SK-N-DZ (cell line): ENCODE data around the gene STK32C.

Source experiments
- DNase-seq: peaks from one replicate; pipeline ENCODE4 v3.0.0-alpha.2; 2015; ENCODE audit warnings: low spot score

STK32C gene

DNA sequence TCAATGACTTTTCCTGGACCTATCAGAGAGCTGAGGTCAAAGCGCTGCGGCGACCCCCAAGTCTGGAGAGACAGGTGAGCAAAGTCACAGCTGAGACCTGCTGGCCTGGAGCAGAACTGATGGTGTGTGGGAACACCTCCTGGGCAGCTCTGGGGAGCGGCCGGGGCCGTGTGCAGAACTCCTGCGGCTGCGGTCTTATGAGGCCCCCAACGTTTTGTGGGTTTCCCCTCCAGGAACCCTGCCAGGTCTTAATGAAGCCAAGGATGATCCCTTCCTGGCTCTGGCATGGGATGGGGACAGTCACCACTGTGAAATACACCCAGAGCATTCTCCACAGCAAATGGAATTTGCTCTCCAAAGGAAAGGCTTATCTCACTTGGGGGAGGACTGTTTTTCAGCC, 94.9 kb downstream of the STK32C start:
- no peak for DNase-seq

DNA sequence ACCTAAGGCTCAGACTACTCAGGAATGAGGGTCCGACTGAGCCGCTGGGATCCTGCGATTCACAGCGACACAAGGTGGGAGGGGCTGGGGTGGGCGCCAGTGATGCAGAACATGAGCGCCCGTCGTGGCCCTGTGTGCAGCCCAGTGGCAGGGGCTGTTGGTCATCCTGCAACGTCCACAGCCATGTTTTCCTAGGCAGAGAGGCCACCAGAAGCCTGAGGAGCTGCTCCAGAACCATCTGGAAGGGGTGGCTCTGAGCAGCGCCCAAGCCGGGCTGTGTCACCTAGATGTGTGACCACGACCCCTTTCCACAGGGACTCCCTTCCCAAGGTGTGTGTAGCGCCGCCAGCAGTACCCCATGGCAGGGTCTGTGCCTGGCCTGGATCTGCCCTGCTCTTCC, 96.5 kb downstream of the STK32C start:
- no peak for DNase-seq

DNA sequence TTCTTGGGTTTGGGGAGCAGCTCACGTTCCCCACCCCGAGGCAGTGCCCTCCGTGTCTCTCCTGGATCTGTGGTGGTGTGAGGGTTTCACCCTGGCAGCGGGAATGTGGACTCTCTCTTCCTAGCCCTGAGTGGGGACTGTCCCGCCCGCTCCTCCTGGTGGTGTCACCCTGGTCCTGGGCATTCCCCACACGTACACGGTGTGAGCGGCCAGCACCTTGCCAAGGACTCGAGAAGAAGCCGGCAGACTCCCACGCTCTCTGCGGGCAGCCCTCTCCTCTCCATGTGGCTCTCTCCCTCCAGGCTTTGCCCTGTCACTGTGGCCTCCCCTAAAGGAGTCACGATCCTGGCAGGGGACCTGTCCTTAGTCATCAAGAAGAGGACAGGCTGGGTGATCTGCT, 97.0 kb downstream of the STK32C start:
- no peak for DNase-seq

DNA sequence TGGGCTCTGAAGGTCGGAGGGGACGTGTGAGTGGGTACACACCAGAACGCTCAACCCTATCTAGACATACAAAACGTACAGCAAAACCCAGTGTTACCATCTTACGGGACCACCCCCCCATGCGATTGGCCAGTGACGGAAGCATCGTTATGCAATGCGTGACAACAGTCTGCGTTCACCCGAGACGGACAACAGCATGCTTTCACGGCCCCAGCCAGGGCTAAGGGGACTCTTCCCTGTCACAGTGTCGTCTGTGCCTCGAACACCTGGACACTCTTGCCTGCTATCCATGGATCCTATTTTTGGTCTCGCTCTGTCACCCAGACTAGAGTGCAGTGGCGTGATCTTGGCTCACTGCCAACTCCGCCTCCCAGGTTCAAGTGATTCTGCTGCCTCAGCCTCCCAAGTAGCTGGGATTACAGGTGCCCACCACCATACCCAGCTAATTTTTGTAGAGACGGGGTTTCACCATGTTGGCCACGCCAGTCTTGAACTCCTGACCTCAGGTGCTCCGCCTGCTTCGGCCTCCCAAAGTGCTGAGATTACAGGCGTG, 97.7 kb downstream of the STK32C start:
- DNase-seq: no peak

DNA sequence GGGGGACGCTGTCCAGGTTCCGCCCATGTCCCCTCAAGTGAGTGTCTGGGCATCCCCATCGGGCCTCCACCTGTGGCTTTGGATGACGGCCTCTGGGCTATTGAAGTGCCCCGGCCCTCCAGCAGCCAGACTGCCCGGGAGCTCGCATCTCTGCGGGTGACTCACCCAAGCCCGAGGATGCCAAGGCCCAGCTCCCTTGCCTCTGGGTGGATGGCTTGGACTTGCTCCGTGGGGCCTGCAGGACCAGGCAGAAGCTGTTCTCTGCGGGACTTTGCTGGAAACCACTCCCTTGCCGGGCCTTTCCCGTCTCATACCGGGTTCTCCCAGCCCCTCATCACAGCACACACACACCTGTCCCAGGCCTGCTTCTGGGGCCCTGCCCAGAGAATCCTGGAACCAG, 98.6 kb downstream of the STK32C start:
- DNase-seq: no peak

DNA sequence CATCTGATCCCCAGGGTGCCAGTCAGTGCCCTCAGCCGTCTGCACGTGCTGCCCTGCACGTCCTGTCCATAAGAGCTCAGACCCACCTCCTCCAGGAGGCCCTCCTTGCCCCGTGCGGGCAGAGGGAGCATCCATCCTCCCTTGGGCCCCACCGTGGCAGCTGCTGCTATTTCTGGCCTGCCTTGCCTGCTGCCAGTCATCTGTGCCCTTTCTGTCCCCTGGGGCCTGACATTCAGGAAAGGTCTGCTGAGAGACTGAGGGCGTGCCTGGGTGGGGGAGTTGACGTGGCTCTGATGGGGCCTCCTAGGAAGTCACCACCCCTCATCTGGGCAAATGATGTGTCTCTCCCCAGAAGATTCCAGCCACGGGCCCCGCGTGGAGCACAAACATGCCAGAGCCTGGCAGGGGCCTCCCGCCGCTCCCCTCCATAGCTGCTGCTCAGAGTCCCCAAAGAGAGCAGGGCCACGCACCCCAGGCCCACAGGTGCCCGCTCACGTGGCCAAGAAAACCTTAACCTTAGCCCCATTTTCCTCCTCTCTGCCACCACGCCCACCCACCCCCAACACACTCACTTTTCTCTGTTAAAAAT, 99.2 kb downstream of the STK32C start:
- DNase-seq: no peak

DNA sequence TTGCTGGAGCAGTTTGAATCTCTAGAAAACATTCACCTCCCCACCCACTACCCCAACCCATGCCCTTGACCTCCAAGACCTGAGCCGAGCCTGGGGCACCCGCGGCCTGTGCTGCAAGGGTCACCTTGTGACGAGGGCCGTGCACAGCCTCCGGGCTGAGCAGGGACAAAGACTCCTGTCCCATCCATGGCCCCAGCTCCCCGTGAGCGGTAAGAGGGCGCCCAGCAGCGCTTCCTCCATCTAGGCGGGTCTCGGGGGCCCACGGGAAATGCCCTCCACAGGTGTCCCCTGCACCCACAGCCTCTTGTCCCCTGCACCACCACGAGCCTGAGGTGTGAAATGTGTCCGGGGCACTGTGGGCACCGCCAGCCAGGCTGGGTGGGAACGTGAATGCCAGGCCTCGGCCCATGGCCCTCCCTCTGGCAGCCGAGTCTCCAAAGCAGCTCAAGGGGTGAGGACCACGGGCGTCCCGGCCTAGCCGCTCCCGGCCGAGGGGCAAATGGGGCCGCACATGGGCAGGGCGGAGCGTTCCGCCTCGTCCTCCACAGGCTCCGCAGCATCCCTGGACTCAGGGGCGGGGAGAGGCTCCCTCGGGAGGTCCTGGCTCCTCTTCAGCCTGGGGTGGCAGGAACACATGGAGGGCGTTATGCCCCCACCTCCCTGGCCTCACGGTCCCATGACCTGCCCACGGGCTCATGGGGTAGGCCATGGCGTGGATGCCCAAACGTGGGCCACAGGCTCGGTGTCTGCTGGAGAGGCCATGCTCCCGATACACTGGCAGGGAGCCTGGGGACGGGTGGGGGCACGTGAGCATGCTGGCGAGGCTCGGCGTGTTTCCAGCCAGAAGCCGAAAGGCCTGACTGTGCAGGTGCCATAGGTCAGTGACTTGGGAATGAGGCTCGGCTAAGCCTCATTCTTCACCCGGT, 100.0 kb downstream of the STK32C start:
- no peak for DNase-seq

DNA sequence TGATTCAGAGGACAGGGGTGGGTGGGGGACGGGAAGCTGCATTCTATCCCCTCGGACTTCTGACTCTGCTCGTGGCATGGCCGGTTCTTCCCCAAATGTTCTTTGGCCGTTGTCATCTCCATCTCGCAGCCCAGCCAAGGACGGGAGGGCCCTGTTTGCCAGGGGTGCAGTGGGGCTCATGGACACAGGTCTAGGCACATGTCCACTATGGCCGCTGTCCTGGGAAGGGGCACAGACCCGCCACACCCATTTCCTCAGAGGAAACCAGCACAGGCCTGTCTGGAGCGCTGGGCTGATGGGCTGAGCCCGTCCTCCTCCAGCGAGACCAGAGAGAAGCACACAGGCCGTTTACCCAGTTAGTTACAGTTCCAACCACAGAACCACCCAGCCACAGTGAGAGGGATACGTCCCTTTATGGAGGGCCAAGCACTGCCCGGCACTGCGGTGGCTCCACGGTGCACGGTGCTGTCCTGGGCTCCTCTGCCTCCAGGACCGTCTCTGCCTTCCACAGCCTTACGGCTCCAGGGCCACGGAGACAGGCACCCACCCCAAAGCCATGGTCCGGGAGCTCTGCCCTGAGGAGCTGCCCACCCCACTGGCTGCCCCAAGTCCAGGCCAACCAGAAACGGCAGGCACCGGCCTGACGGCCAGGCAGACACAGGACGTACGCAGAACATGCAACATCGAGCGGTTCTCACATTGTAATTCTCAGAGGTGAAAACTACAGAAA, 100.8 kb downstream of the STK32C start:
- DNase-seq: no peak

DNA sequence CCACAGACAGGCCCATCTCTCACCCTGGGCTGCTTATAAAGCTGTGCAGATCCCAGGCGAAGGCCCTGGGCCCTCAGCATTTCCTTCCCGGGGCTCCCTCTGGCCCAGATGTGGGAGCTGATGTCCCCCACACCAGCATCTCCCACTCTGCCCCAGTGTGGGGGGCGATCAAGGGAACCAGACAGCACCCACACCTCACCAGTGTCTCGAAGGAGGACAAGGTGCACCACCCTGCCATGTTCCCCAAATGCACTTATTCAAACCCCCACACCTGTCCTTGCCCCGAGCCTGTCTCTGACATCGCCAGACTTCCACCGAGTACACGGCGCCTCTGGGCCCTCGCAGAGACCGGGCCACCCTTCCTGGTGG, 101.4 kb downstream of the STK32C start:
- DNase-seq: no peak

DNA sequence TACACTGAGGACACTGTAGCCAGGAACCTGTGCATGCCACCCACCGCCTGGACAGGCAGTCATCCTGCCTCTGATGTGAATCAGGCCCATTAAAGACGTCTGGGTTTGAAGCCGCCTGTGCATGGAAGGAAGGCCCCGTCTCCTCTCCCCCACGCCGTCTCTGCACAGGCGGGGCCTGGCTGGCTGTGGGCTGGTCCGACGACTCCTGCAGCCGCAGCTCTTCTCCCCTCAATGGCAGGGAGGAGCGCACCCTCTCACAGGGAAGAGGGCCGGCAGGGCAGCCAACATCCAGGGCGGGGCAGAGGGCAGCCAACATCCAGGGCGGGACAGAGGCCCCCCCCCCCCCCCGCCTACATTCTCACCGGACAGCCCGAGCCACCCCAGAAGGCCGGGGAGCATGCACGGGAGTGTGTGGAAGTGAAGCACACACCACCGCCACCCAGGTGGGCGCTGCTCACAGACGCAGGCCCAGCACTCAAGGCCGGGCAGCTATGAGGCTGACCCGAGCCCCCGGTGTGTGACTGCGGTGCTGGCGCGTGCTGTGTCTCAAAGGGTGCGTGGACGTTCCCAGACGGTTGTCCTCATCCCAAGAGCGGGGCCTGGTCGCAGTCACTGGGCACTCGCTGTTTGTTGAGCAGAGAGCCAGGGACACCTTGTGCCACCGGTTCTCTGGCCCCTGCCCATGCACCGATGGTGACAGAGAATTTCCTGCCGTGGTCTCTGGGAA, 101.9 kb downstream of the STK32C start:
- DNase-seq: peak; percentile 64

DNA sequence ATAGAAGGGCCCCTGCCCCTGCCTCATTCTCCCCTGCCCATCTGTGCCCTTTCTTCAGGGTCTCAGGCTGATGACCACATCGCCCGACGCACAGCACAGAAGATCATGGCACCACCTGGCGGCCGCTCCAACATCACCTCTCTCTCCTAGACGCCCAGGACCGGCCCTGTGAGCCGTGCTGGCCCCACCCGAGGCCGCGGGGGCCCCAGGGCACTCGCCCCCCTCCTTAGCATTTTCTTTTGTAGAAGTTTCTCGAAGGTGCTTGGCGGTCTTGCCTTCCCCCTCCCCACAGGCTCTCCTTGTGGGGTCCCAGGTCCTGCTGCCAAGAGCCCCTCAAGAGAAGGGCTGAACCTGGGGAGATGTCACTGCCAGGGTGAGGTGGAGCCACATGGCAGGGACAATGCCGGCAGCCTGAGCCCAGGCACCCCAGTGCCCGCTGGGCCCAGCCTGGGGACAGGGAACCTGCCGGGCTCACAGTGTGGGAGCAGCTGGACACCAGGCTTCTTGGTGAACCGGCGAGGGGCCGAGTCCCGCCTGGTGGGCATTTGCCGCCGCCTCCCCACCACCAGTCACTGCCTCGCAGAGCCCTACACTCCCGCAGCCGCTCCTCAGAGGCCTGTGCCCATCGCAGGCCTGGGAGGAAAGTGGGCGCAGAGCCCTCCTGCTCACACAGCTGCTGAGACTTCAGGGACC, 102.8 kb downstream of the STK32C start:
- DNase-seq: no peak

DNA sequence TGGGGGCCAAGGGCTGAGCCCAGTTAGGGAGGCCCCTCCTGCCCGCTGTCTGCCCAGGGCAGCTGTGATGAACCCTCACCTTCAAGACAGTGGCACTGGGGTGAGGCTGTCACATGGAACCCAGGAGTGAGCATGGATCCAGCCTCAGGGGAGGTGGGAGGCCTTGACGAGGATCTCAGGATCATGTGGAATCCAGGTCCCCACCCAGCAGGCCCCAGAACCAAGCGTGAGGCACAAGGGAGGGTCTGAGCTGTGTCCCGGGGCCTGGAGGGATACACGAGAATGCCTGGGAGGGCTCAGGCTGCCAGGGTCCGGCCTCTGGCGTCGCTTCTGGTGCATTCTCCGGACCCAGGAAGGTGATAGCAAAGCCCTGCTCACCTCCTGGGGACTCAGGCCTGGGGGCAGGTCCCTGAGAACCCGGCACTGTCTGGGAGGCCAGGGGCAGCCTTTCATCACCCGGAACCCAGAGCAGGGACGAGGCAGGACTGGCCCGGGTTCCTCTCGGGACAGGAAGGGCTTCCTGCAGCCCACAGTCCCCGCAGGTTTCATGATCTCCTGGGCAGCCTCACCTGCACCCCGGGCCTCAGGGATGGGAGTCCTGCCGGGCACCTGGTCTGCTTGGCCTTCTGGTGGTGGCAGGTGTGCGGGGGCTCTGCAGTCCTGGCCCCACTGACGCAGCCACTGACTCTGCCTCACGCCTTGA, 103.5 kb downstream of the STK32C start:
- no peak for DNase-seq

DNA sequence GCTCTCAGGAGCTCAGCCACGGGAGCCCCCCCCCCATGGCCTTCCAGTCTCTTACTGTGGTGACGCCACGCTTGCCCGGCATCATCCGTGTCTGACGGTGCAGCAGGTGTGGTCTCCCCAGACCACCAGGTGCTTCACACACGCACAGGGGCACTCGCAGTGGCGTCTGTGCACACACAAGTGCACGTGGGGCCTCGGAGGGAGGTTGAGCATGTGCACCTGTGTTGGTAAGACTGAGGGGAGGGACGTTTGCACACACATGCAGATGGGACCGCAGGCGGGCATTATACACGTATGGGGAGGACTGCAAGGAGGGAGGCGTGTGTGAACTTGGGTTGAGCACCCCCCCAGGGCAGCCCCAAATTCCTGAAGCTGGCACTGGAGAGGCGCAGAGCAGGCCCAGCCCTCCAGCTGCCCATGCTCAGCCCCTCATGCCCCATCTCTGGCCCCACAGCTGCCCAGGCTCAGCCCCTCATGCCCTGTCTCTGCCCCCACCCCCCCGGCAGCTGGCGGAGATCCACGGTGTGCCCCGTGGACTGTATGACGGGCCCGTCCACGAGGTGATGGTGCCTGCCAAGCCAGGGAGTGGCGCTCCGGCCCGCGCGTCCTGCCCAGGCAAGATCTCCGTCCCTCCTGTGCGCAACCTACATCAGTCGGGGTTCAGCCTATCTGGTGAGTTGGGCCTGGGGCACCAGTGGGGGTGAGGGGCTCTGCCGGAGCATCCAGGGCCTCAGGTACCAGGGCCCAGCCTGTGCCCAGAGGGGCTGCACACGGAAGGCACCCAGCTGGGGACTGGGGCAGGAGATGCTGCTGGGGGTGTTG, 104.3 kb downstream of the STK32C start:
- no peak for DNase-seq

DNA sequence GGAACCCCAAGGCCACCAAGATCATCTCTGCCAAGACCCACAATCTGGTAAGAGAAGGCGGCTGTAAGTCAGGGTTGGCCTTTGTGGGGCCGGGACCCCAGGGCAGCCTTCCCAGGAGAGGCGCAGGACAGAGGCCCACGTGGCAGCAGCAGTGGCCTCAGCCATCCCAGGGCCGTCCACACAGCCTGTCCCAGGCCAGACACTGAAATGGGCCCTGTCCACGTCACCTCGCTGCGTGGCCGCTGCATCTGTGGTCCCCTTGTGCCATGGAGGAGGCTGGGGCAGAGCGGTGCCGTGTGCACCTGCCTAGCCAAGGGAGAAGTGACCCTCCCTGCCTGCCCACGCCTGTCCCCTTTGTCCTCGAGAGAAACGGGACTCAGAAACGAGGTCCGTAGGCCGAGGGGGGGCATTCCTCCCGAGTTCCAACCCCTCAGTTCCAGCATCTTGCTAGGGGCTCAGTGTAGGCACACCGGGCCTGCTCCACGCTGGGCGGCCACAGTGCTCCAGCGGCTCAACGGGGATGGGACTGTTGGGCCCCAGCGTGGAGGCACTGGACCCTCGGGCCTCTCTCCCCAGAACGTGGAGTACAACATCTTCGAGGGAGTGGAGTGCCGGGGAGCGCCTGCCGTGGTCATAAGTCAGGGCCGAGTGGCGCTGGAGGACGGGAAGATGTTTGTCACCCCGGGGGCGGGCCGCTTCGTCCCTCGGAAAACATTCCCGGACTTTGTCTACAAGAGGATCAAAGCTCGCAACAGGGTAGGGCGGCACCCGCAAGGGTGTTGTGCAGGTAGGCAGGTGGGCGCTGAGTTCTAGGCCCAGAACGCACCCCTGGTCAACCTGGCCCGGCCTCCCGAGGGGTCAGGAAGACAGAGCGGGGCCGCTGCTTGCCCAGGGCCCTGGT, 105.4 kb downstream of the STK32C start:
- no peak for DNase-seq

DNA sequence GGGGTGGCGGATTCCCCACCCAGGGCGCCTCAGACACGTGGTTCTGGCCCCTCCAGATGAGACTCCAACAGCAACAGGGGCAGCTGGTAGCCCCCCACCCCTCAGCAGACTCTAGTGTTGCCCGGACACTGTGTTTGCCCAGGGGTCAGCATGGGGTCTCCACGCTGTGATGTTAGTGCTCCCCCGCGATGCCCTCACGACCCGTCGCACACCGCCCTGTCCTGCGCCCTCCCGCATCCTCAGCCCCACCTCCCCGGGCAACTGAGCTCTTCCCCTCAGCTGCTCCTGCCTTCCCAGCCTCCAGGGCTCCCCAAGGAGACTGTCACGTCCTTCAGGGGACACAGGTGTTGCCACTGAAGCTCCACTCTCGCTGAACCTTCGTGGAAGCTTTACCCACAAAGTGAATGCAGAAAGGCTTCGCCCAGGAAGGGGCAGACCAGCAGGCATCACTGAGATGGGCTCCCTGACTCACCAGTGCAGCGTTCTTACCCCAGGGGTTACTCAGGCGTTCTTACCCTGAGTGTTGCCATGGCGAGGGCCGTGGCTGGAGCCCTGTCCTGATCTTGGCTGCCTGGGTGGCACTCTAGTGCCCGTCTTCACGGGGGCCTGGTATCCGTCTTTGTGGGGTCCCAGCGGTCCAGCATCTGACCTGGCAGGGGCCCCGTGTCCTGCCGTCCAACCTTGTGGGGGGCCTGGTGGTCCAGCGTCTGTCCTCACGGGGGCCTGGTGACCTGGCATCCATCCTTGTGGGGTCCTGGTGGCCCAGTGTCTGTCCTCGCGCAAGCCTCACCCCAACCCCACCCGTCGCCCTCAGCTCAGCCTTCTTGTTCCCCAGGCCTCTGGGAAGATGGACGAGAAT, 106.4 kb downstream of the STK32C start:
- DNase-seq: no peak

DNA sequence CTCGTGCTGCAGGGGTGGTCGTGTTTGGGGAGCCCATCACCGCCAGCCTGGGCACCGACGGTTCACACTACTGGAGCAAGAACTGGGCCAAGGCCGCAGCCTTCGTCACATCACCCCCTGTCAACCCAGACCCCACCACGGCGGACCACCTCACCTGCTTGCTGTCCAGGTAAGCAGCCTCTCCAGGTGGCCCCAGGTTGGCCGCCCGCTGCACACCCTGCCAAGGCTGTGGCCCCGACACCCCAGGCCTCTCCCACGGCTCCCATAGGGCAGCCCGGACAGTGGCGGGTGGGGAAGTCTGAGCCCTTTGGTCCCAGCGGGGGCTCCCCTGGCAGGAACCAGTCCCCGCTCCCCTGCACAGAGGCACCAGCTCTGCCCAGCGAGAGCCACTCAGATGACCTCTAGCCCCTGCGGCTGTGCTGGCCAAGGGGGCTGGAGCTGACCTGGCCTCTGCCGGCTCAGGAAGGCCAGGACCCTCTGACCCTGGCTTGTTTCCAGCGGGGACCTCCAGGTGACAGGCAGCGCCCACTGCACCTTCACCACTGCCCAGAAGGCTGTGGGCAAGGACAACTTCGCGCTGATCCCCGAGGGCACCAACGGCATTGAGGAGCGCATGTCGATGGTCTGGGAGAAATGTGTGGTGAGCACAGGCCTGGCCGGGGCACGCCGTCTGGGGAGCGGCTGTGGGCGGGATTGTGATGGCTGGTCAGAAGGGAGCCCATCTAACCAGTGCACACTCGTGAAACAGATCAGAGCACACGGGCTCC, 107.2 kb downstream of the STK32C start:
- no peak for DNase-seq

DNA sequence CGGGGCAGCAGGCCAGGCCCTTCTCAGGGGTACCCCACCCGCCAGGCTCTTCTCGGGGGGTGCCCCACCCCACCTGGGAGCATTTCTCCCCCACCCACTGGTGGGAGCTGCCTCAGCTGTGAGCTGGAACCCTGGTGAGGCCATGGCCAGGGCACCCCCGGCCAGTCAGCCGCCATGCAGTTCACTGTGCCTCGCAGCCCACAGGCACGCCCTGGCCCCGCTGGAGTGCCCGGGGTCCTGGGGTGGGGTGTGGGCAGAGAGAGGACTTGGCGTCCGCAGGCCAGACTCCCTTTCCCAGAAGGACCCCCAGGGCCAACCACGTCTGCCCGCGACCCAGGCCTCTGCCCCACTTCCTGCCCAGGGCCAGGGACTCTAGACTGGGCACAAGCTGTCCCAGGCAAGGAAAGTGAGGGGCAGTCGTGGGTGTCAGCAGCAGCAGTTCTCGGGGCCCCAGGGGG, 107.9 kb downstream of the STK32C start:
- no peak for DNase-seq
